Natural killer cell (primary cell): ENCODE data around the gene UBASH3B. TPM values are rescaled to one million over a fixed set of nuclear protein-coding genes. Genes with fewer than 3 reads are reported as not detected.
"Not testable (repeated sequence)": the region's sequence is repeated elsewhere in the genome, so short reads cannot be mapped to it uniquely, and the experiment has no call there.

Experiments
- ATAC-seq, 3 donors: fragments of 150-1000 bp in 2 of 3; fragments of 200-7000 bp in 1 of 3; cut with Tn5 transposase; 1 replicate in 1 of 3; 2 replicates in 2 of 3; pipeline ENCODE4 v1.10.0; 2021; ENCODE audit warnings: mild to moderate bottlenecking in 2 of 3, moderate library complexity in 2 of 3
- DNase-seq, 2 donors: peaks; one replicate each; pipeline versions ENCODE4 v3.0.0 to v3.0.0-alpha.2; 2013 to 2021; ENCODE audit warnings: mixed read lengths in 1 of 2
- H3K27ac ChIP-seq: one replicate; pipeline ENCODE4 v1.5.1; 2013; ENCODE audit warnings: mild to moderate bottlenecking, low read length
- H3K27me3 ChIP-seq: one replicate; pipeline ENCODE4 v1.6.1; 2013; ENCODE audit warnings: low read length; ENCODE audit not compliant: control insufficient read depth, insufficient read depth
- H3K36me3 ChIP-seq: one replicate; pipeline ENCODE4 v1.6.1; 2013; ENCODE audit warnings: low read length; ENCODE audit not compliant: control insufficient read depth, insufficient read depth
- H3K4me1 ChIP-seq: one replicate; pipeline ENCODE4 v1.6.1; 2013; ENCODE audit warnings: low read length; ENCODE audit not compliant: control insufficient read depth, insufficient read depth
- H3K4me3 ChIP-seq: one replicate; pipeline ENCODE4 v1.5.1; 2013; ENCODE audit warnings: low read length
- H3K9me3 ChIP-seq: one replicate; pipeline ENCODE4 v1.6.1; 2013; ENCODE audit warnings: low read length; ENCODE audit not compliant: control insufficient read depth, insufficient read depth
- H3K27ac Mint-ChIP-seq, 2 donors: one replicate each; pipeline ENCODE4 v1.8.0; 2022; ENCODE audit warnings: mild to moderate bottlenecking in 2 of 2, mixed read lengths in 2 of 2, moderate library complexity in 1 of 2
- H3K27me3 Mint-ChIP-seq, 2 donors: one replicate each; pipeline ENCODE4 v1.8.0; 2022; ENCODE audit warnings: low read depth in 2 of 2, mixed read lengths in 2 of 2
- H3K36me3 Mint-ChIP-seq: one replicate; pipeline ENCODE4 v1.8.0; 2022; ENCODE audit warnings: mixed read lengths
- H3K4me1 Mint-ChIP-seq, 2 donors: one replicate each; pipeline ENCODE4 v1.8.0; 2022; ENCODE audit warnings: mixed read lengths in 2 of 2
- H3K4me3 Mint-ChIP-seq: one replicate; pipeline ENCODE4 v1.8.0; 2022; ENCODE audit warnings: mild to moderate bottlenecking, moderate library complexity, mixed read lengths
- H3K9me3 Mint-ChIP-seq, 2 donors: one replicate each; pipeline ENCODE4 v1.8.0; 2022; ENCODE audit warnings: mixed read lengths in 2 of 2
- WGBS: methylation state at CpG from one replicate; pipeline ENCODE4 v1.1.7; 2013; ENCODE audit warnings: missing lambda C conversion rate; ENCODE audit not compliant: insufficient coverage; 5-methylcytosine and 5-hydroxymethylcytosine counted together
- intact Hi-C: fragments of 100-400 bp; cut with micrococcal nuclease; formaldehyde crosslinking; loops from one replicate; pipeline ENCODE4 v1.14.2; 2022
- total RNA-seq, 4 donors: library from RNA; stranded (reverse); fragments of 120-200 nt in 1 of 4; gene quantifications; one replicate each; pipeline versions ENCODE4 v1.2.3 to v1.2.4, GENCODE V29; 2013 to 2022
- TF ChIP-seq, protein P1 (sequence below): fragments of 200-600 bp; IDR thresholded peaks from one replicate; pipeline ENCODE4 v1.8.0; 2022; ENCODE audit warnings: antibody characterized with exemption

UBASH3B gene
- total RNA-seq, 3 donors from 2014 or later (not counting 1 experiment from before 2014, with no cell fraction given): 28.7 to 33.9 (median 33.5) TPM

DNA sequence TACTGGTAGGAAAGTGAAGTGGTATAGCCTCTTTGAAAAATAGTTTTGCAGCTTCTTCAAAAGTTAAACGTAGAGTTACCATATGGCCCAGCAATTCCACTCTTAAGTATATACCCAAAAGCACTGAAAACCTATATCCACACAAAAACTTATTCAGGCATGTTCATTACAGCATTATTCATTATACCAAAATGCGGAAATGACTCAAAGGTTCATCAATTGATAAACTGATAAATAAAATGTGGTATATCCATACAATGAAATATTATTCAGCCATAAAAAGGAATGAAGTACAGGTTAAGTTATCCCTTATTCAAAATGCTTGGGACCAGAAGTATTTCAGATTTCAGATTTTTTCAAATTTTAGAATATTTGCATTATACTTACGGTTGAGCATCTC is 35.8 kb upstream of the UBASH3B start:
- TF ChIP-seq, protein P1, sequence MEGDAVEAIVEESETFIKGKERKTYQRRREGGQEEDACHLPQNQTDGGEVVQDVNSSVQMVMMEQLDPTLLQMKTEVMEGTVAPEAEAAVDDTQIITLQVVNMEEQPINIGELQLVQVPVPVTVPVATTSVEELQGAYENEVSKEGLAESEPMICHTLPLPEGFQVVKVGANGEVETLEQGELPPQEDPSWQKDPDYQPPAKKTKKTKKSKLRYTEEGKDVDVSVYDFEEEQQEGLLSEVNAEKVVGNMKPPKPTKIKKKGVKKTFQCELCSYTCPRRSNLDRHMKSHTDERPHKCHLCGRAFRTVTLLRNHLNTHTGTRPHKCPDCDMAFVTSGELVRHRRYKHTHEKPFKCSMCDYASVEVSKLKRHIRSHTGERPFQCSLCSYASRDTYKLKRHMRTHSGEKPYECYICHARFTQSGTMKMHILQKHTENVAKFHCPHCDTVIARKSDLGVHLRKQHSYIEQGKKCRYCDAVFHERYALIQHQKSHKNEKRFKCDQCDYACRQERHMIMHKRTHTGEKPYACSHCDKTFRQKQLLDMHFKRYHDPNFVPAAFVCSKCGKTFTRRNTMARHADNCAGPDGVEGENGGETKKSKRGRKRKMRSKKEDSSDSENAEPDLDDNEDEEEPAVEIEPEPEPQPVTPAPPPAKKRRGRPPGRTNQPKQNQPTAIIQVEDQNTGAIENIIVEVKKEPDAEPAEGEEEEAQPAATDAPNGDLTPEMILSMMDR: no peak
- Histone ChIP-seq H3K4me1 (no peaks in the 10 kb centered on the region), H3K36me3 (no peaks in the 10 kb centered on the region), H3K9me3 (no peaks in the 10 kb centered on the region), H3K27me3 (no peaks in the 10 kb centered on the region), H3K4me3 (no peak overlapping the region), H3K27ac (no peak overlapping the region)
- no peaks in the 10 kb centered on the region for H3K36me3 Mint-ChIP-seq
- ATAC-seq (no peak), DNase-seq (no peak)
- H3K27me3 Mint-ChIP-seq: peaks cover 5 to 7% of the 10 kb centered on the region in 2 donors
- no peak overlapping the region for H3K27ac Mint-ChIP-seq
- no peaks in the 10 kb centered on the region for H3K4me1 Mint-ChIP-seq
- intact Hi-C loops: no loop called here
- H3K4me3 Mint-ChIP-seq: no peak overlapping the region
- H3K9me3 Mint-ChIP-seq: no peaks in the 10 kb centered on the region
- WGBS: 90% methylated on average over 2 of the region's 3 CpGs

DNA sequence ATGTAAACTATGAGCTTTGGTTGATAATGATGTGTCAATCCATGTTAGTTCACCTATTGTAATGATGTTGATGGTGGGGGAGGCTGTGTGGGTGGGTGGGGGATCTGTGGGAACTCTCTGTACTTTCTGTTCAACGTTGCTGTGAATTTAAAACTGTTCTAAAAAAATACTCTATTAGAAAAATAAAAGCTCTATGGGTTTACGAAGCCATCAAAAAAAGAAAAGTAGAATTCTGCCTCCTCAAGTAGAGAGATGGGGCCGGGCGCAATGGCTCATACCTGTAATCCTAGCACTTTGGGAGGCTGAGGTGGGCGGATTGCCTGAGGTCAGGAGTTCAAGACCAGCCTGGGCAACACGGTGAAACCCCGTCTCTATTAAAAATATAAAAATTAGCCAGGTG is 30.0 kb upstream of the UBASH3B start:
- H3K4me1 ChIP-seq, H3K4me3 Mint-ChIP-seq, intact Hi-C loops, H3K4me3 ChIP-seq, H3K27me3 Mint-ChIP-seq, H3K9me3 Mint-ChIP-seq, H3K4me1 Mint-ChIP-seq, DNase-seq, ATAC-seq, H3K9me3 ChIP-seq, H3K27ac ChIP-seq, H3K36me3 ChIP-seq, H3K27me3 ChIP-seq, H3K36me3 Mint-ChIP-seq, H3K27ac Mint-ChIP-seq: not testable (repeated sequence)
- WGBS: 95% methylated on average over 6 of the region's 7 CpGs

DNA sequence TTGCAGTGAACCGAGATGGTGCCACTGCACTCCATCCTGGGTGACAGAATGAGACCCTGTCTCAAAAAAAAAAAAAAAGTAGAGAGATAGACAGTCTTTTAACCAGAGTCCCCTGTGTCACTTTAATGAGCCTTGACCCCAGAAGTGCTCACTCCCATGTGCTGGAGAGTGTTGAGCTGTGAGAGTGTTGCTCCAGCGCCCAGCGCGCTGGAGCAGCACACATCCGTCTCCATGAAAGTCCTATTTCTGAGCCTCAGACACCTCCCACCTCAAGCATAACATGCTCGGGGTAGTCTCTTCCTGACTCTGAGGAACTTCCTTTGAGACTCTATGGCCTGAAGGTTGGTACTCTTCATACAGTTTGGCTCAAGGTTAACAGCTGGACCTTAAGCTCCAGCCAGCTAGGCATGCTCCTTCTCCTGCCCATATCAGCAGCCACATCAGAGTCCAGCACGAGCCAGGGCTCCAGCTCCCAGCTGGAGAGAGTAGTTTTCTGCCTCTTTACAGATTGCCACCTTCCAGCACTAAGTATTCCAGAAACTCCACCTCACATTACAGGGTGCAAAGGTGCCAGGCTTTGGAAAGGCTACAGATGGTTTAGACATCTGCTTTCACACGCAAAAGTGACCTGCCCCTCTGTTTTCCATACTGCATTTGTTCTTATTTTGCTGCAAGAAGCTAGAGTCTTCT is 29.4 kb upstream of the UBASH3B start:
- no peak overlapping the region for H3K4me3 Mint-ChIP-seq

DNA sequence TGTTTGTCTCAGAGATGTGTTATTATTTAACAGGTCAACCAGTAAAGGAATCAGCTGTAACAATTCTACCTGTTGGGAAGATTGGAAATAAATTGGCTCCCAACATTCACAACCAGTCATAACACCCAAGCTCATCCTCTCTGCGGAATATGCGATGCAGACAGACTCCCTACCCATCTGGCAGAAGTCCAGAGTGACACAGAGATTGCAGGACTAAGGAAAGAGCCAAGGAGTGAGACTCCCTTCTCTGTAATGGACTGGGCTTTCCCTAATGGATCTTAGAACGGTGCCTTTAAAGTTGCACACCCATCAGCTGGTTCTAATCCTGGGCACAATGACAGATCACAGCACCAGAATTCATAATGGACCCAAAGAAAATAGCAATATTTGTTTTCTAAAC is 27.8 kb upstream of the UBASH3B start:
- Mint-ChIP-seq H3K27ac (no peak overlapping the region), H3K27me3 (no peaks in the 10 kb centered on the region), H3K4me1 (peaks cover 0 to 5% of the 10 kb centered on the region in 2 donors), H3K9me3 (no peaks in the 10 kb centered on the region), H3K4me3 (no peak overlapping the region), H3K36me3 (no peaks in the 10 kb centered on the region)
- intact Hi-C loops: no loop called here
- no peak overlapping the region for H3K27ac ChIP-seq
- ATAC-seq (no peak), DNase-seq (no peak)
- no peak overlapping the region for H3K4me3 ChIP-seq
- no peaks in the 10 kb centered on the region for H3K36me3 ChIP-seq
- no peaks in the 10 kb centered on the region for H3K27me3 ChIP-seq
- WGBS: 83% methylated on average over 3 of the region's 3 CpGs
- H3K4me1 ChIP-seq: peaks cover 3% of the 10 kb centered on the region
- no peaks in the 10 kb centered on the region for H3K9me3 ChIP-seq
- TF ChIP-seq, protein P1: no peak

More for the DNA sequence above, 29.4 kb upstream of the UBASH3B start:
- no peaks in the 10 kb centered on the region for H3K9me3 ChIP-seq
- no peak overlapping the region for H3K27ac ChIP-seq
- H3K4me3 ChIP-seq: no peak overlapping the region
- DNase-seq (no peak), ATAC-seq (no peak)
- H3K27me3 Mint-ChIP-seq: peaks cover 2 to 7% of the 10 kb centered on the region in 2 donors
- intact Hi-C loops: no loop called here
- H3K9me3 Mint-ChIP-seq: no peaks in the 10 kb centered on the region
- peaks cover 3% of the 10 kb centered on the region for H3K4me1 ChIP-seq
- 79% methylated on average over 8 of the region's 8 CpGs for WGBS
- H3K4me1 Mint-ChIP-seq: peaks cover 0 to 5% of the 10 kb centered on the region in 2 donors
- no peak overlapping the region for H3K27ac Mint-ChIP-seq
- H3K36me3 Mint-ChIP-seq: no peaks in the 10 kb centered on the region
- no peaks in the 10 kb centered on the region for H3K27me3 ChIP-seq
- no peaks in the 10 kb centered on the region for H3K36me3 ChIP-seq
- TF ChIP-seq, protein P1: no peak
